GM21717 (cell line): ENCODE measurements around the gene ASMTL.
"Not testable (repeated sequence)": the region's sequence is repeated elsewhere in the genome, so short reads cannot be mapped to it uniquely, and the experiment has no call there.

Experiments used
- ATAC-seq: cut with Tn5 transposase; IDR thresholded peaks from one replicate; pipeline ENCODE4 v1.9.1; 2021; ENCODE audit warnings: mild to moderate bottlenecking, moderate library complexity; ENCODE audit not compliant: unreplicated experiment

The ASMTL gene

DNA sequence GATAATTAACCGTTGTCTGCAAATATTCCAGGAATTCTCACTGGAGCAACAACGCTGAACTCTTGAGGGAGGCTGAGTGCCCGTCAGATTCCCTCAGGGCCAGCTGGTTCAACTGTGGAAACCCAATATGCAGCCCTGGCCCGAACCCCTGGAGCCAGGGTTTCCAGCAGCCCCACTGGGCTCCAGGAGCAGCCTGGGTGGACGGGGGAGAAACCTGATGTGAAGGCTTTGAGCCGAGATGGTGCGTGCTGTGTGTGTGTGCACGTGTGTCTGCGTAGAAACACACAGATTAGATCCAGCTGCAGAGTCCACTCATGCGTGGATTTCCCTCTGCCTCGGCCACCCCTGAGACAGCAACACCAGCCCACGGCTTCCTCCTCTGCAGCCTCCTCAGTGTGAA is 41.4 kb downstream of the ASMTL start:
- ATAC-seq = no peak

- no peak for ATAC-seq
Measured at GRCh38 chrX:1407035-1407434, 45.7 kb downstream of the ASMTL start.

- ATAC-seq = not testable (repeated sequence)
Measured at GRCh38 chrX:1405769-1406168, 46.9 kb downstream of the ASMTL start.

DNA sequence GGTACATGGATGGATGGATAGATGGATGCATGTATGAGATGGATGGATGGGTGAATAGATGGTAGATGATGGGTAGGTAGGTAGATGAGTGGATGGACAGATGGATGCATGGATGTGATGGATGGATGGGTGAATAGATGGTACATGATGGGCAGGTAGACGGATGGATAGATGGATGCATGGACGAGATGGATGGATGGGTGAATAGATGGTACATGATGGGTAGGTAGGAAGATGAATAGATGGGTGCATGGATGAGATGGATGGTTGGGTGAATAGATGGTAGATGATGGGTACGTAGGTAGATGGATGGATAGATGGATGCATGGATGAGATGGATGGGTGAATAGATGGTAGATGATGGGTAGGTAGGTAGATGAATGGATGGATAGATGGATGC is 48.8 kb downstream of the ASMTL start:
- not testable (repeated sequence) for ATAC-seq

GRCh38 chrX:1403228-1403627 is 49.5 kb downstream of the ASMTL start:
- ATAC-seq = no peak

- no peak for ATAC-seq
Measured at GRCh38 chrX:1401611-1402430, 50.9 kb downstream of the ASMTL start.

GRCh38 chrX:1400742-1401471 is 51.8 kb downstream of the ASMTL start:
- no peak for ATAC-seq

- no peak for ATAC-seq
Measured at GRCh38 chrX:1400049-1400448, 52.7 kb downstream of the ASMTL start.

DNA sequence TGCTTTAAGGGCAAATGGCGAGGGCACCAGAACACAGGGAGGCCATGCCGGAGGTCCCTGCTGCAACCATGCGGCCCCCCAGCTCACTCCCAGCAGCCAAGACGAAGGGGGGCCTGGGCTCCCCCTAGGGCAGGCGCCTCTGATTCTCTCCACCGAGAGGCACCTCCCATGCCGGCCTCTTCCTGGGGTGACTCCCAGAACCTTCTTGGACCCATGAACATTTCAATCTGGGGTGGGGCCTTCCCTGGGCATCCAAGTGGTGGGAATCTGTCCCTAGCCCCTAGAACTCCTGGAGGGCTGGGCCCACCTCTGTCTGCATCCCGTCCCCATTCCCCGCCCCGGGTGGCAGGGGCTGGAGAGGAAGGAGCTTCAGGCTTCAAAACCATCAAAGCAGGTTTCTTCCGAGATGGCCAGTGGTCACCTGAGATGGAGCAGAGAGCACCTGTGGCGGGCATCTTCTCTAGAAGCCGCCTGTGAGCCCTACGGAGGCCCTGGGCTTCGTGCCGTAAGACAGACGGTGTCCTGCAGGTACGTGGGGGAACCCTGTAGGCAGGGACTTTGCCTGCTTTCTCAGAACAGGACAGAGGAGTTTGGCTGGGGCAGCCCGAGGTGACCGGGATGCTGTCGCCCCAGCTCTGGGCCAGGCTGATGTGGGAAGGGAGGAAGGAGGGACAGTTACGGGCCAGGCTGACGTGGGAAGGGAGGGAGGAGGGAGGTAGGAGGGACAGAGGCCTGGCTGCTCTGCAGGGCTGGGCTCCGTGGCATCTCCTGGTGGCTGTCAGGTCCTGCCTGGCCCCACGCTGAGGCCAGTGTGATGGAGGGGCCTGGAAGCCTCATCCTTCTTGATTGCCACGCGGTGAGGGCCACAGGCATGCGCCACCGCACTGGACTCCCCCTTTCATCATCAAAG is 54.0 kb downstream of the ASMTL start:
- no peak for ATAC-seq

DNA sequence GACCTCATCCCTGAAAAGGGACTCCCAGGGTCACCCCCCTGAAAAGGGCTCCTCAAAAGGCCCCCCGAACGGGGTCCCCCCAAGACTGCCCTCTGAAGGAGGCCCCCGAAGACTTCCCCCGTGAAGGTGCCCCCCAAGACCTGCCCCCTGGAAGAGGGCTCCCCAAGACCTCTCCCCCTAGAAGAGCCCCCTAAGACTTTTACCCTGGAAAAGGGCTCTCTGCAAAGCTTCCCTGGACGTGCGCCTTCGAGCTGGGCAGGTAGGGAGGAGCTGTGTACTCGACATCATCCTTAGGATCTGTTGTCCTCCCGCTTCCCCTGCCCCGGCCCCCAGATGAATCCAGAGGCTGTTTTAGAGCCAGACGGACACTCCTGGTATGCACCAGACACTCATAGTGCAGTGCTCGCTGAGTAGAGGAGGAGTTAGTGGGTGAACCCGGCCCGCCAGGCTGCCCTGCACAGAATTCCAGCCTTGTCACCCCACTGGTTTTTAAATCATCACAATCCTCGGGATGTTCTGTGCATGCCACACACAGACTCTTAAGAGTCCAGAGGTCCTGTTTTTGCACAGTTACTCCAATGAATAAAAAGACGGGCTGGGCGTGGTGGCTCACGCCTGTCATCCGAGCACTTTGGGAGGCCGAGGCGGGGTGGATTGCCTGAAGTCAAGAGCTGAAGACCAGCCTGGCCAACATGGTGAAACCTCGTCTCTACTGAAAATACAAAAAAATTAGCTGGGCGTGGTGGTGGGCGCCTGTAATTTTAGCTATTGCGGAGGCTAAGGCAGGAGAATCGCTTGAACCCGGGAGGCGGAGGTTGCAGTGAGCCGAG is 55.1 kb downstream of the ASMTL start:
- no peak for ATAC-seq

DNA sequence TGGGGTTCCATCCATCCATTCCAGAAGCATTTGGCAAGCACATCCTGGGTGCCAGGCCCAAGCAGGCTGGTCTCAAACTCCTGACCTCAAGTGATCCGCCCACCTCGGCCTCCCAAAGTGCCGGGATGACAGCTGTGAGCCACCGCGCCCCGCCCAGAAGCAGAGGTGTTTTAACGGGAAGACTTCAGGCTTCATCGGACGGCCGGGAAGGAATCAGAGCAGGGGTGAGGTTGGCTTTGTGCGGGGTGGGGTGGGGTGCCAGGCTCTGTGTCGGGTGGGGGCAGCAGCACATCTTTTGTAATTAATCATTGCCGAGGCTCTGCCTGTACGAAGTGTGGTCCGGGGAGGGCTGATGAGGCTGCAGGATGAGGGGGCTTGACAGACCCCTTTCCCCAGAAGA is 55.7 kb downstream of the ASMTL start:
- no peak for ATAC-seq

DNA sequence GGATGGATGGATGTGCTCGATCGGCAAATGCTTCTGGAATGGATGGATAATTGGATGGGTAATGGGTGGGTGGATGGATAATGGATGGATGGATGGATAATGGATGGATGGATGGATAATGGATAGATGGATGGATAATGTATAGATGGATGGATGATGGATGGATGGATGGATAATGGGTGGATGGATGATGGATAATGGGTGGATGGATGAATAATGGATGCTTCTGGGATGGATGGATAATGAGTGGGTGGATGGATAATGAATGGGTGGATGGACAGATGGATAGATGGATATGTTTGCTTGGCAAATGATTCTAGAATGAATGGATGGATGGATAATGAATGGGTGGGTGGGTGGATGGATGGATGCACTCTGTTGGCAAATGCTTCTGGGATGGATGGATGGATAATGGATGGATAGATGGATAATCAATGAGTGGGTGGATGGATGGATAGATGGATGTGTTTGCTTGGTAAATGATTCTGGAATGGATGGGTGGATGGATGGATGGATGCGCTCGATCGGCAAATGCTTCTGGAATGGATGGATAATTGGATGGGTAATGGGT is 57.0 kb downstream of the ASMTL start:
- ATAC-seq = no peak

GRCh38 chrX:1394731-1395501 is 57.8 kb downstream of the ASMTL start:
- ATAC-seq = no peak

GRCh38 chrX:1393871-1394615 is 58.7 kb downstream of the ASMTL start:
- ATAC-seq = no peak

DNA sequence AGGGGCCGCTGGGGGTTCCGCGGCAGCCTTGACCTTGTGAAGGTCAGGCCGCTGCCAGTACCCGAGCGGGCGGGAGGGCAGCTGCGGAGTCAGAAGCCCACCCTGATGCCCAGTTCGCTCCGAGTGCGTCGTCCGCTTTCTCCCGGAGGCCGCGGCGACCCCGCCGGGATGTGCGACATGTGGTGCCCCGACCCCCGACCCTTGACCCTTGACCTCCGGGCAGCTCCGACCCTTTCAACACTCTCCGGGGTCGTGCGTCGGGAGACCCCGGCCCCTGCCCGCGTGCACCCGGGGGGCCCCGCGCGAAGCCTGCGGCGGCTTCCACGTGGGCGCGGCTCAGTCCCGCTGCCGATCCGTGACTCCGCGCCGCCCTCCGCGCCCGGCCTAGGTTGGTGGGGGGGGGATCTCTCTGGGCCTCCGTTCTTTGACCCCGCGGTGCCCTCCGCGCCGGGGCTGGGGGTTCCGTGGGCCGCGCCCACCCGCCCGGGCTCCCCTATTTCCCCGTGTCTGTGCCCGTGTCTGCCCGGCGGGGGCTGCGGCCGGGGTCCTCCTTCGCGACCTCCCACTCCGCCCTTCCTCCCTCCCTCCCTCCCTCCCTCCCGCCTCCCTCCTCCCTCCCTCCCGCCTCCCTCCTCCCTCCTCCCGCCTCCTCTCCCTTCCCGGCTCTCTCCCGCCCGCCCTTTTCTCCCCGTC is 60.2 kb downstream of the ASMTL start:
- peak; percentile 25 for ATAC-seq

DNA sequence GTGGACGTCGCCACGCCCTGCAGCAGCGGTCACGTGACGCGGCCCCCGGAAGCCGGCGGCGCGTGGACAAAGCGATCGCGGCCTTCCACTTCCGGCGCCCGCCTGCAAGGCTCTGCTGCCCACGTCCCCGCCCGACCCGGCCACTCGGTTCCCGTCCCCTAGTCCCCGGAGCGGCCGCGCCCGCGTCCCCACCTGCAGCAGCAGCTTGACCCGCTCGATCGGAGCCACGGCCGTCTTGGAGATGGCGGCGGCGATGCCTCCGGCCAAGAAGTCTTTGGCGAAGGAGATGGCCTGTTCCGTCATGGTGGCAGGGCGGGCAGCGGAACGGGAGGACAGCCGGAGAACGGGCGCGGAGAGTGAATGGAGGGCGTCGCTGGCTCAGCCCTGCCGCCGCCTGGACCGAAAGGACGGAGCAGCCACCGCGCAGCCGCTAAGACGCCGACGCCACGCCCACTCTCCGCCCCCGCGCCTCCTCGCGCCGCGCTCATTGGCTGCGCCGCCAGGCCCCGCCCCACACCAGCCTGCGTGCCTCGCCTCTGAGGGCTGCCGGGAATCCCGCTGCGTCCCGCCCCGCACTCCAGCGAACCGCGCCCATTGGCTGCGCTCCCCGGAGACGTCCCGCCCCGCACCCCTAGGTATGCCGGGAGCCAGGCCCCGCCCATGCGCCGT is 60.9 kb downstream of the ASMTL start, which contains the start of gene SLC25A6:
TSS of gene SLC25A6 (minus strand) at position 407 of the 669 bp plus-strand sequence. CDS start at position 303, 104 bp downstream.
- peak; percentile 93 for ATAC-seq

DNA sequence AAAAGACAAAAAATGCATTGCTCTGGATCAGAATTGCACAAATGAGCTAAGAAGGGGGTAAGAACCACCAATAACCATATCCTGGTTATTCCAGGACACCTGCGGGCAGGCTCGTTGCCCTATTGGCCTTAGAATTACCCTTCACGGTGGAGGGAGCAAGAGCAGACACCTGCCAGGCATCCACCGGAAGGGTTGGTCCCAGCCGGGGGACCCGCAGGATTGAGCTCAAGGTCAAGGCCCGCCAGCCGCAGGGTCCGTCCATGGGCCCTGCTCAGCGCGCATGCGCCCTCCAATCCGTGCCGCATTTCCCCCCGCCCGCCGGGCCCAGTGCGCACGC is 61.4 kb downstream of the ASMTL start:
- ATAC-seq = no peak
